CD4-positive, alpha-beta T cell treated with Interleukin-17A for 1 hour (primary cell): ENCODE results near the gene SCP2D1.

Source experiments
- DNase-seq: peaks from one replicate; pipeline ENCODE4 v3.0.0-alpha.2; 2020

Gene SCP2D1

DNA sequence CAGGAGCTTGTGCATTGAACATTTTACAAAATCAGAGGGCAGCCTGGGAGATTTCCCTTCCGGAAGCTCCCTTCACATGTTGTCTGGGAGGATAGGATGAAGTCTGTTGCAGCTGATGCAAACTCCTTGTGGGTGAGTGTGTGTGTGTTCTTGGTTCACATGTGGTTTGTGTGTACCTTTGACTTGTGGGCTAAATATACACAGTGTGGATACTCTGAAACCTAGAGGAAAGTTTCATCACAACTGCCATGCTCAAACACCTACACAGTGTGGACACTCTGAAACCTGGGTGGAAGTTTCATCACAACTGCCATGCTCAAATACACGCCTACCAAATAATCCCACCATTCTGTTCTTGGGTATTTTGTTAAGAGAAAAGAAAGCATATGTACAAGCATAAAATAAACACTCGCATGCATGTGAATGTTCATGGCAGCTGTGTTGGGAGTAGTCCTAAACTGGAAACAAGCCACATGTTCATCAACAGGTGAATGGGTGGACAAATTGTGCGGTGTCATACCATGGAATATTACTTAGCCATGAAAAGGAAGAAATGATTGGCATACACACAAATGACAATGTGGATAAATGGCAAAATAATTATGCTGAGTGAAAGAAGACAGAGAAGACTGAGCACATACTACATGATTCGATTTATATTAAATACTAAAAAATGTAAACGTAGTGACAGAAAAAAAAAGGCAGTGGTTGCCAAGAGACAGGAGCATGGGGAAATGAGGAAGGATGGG is 1.8 kb downstream of the SCP2D1 start:
- no peak for DNase-seq

DNA sequence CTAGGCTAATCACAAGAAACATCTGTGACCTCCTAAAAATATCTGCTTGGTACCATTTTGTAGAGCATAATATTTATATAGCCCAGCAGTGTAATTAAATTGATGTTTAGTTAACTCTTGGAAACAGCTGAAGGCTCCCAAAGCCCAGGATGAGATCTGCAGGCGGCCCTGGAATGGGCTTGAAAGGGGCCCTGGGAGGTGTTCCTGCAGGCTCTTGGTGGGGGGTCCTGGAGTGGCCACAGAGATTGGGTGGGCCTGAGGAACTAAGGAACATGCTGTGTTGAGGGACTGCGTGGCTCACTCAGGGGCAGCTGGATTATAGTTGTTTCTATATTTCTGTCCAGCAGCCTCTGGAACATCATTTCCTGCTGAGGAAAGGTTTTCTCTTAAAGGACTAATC is 9.2 kb downstream of the SCP2D1 start:
- no peak for DNase-seq

DNA sequence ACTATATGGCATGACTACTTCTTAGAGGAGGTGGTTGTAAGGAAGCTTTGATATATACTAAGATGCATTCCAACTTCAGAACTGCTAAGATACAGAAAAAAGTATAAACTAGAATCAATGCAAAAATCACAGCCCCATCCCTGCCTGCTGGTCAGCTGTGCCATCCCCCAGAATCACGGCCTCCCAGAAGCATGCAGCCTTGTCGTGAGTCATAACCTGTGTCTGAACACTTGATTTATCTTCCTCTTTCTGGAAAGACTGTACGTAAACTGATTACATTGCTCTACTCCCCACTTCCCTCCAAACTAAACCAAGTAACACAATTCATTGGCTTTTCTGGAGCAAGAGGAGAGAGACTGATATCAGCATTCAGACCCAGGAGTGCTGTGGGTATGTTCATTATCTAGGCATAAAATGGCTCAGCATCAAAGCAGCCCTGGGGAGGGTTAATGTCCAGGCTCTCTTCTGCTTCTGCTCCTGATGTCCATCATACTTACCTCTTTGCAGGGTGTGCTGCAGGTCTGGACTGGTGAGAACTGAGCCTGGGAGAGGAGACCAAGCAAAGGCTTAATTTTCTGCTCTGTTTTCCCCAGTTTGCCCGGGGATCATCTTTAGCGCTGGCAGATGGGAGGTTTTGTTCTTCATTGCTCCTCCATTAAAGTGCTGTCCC is 18.4 kb downstream of the SCP2D1 start:
- no peak for DNase-seq

DNA sequence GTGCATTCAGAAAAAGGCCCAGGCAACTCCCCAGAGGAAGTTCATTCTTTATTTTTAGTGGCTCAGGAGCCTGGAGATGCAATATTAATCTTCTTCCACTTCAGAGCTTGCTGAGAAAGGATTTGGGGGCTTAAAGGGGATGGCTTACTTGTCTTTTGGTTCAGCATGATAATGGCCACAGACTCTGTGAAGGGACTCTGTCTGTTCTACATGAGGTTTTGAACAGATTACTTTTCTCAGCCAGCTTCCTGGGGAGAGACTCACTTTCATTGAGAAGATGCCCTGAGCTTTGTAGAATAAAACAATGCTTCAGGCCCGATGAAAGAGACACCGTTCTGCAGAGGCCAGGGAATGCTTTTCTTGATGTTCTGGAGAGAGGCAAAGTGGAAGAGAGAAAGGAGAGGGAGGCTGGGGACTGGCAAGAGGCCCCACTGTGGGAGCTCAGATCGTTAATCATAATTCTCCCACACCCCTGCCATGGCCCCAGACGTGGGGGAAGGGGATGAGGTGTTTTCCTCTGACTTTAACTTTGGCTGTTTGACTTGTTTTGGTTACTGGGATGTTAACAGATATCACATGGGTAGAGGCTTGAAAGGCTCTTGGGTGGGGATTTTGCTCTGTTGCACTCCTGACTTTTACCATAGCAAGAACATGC is 19.1 kb downstream of the SCP2D1 start:
- no peak for DNase-seq

DNA sequence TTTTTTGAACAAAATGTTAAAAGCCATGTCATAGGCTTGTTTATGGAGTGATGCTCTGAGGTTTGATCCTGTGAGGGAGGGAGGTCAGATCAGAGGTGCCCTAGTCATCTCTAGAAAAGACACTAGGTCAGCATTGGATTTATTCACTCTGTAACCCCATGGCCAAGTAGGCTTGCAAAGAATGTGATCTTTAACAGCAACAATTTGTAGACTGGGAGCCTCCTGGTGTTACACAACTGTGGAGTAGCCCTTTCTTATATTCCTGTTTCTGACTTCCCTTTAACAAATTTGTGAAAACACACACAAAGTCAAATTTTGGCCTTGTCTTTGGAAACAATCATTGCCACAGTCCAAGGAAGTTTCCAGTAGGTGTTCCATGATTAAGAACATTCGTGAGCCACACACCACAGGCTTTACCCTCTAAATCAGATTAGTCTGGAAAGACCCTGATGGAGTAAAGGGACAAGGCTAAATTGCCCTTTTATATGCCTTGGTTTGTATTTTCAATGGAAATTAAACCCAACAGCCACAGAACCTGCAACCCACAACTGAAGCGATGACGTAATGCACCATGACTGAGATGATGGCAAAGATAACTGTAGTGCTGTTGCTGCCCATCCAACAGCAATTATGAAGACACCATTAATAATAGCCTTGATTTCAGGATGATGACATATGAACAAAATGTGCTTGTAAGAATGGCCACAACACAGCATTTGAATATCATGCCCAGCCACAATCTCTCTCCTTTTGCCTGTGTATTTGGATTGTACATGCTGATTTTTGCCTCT is 22.1 kb downstream of the SCP2D1 start:
- DNase-seq = no peak

DNA sequence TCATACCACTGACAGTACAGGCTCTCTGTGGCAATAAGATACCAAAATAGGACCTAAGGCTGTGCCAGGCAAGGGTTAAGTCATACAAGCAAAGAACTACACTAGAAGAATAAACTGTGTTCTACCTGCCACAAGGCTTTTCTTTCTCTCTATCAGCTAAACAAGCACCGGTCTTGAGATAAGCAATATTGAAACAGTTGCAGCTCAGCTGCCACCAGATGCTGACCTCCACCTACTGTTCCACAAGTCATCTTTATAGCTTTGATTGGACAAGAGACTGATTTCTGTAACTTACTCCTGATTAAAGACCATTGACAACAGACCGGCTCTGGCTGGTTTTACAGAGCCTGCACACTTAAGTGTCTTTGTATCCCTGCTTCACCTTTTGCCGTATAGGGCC is 24.1 kb downstream of the SCP2D1 start:
- no peak for DNase-seq

DNA sequence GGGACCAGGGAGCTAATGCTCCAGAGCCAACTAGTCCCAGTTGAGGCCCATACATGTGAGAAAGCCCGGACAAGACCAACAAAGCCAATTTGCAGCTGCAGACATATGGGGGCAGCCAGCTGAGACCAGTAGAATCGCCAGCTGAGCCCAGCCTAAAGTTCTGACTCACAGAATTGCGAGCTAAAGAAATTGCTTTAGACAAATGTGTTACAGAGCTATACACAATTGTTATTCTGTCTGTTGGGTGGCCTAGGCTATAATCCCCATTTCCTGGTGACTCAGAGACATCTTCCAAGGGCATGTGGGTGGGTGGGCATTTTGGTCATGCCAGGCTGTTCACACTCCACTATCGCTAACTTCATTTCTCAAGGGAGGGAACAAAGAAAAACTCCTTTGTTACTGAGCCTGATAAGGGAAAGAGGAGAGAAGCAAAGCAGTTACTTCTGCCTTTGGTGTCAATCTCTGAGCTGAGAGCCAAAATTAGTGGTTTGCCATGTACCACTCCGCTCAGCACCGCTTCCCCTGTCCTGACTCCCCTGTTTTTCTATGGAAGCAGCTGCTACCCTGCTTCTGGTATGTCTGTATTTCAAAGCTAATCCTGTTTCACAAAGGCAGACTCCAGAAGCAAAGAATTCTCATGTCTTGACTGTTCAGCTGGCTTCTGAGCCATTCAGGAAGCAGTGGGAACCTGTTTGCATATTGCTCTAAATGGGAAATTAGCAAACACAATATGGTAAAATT is 26.1 kb downstream of the SCP2D1 start:
- no peak for DNase-seq

DNA sequence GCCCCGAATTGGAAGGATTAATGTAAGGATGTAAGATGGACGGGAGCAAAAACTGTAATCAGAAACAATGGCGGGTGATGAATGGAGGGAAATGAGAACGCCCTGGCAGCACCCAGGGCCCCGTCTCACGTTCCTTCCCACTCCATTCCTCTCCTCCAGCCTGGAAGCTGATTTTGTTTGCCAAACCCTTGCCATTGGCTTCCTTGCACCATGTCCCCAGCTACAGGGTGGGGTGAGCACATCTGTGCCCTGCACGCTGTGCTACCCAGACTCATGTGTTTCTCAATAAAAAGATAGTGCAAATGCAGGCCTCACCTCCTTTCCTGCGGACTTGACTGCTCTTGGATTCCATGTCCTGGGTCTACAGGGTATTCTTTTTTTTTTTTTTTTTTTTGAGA is 26.7 kb downstream of the SCP2D1 start:
- no peak for DNase-seq

DNA sequence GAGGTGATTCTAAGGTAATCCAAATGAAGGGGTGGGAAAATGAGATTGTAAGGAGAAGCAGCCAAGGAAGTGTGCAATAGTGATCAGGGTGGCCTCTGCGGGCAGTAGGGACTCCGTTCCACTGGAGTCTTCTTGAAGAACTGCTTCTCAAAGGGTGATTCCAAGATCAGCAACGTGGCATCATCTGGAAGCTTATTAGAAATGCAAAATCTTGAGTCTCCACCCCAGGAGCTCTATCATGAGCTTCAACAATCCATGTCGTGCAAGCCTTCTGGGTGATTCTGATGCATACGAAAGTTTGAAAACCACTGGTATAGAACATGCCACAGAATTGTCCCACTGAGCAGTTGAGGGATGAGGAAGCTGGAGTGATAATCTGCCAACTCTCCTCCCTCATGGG is 31.4 kb downstream of the SCP2D1 start:
- no peak for DNase-seq

DNA sequence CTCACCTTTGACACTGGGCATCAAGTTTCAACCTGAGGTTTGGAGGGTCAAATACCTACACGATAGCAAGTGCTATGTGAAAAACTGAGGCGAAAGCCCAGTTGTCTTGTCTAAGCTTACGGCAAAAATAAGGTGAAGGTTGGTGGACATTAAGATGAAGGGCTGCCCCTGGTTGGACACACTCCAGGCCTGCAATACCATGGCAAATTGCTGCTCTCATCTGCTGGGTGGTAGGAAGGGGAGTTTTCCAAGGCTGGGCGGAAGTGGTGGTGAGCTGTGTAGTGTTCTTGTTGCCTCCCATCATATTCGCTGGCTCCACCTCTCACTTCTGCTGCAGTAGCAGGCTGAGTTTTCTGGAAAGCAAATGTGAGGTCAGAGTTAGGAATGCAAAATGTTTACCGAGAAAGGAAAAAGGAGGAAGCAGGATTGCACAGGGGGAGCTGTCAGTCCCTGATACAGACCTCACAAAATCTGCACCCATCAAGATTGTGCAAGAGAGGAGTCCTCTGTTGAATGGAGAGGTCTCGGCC is 33.7 kb downstream of the SCP2D1 start:
- DNase-seq = no peak

DNA sequence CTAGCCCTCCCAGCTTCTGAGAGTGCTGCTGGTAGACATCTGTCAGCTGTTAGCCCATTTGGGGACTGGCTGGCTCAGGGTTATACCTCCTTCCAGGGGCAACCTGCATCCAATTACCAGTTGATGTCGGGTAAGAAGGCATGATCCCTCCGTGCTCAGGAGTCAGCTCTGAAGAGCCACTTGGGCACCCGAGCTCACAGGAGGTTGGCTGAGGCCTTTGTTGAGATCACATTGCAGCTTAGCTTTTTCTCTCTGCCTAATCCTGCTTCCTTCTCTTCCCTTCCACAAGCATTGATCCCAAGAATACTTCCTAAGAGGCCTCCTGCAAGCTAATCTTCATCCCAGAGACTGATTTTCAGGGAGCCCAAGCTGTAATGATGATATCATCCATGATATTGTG is 35.5 kb downstream of the SCP2D1 start:
- no peak for DNase-seq

DNA sequence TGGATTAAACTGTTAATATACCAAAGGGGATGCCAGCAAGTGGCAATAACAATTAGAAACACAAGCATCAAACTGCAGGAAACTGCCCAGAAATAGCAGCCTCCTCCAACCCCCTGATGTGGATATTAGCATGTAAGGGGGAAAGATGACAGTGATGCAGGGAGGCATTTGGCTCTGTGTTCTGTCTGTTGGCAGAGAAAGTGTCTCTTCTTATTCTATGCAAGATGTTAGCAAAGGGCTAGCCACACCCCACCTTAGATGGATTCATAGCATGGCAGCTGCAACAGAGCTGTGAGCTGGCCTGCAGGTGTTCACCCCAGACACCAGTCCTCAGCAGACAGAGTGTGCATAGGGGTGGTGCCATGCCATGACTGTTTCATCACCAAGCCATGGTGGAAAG is 38.0 kb downstream of the SCP2D1 start:
- DNase-seq = no peak

DNA sequence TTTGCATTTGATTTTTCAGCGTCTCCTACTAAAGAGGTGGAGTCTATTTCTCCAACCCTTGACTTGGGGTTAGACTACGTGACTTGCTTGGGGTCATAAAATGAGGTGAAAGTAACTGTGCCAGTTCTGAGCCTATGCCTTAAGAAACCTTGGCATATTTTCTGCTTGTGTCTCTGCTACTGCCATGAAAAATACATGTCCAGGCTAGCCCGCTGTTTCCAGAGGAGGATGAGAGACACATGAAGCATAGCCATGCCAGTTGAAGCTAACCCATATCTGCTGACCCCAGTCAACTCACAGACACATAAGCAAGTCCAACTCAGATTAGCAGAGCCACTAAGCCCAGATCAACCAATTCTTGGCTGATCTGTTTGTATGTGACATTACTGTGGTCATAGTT is 38.7 kb downstream of the SCP2D1 start:
- no peak for DNase-seq

DNA sequence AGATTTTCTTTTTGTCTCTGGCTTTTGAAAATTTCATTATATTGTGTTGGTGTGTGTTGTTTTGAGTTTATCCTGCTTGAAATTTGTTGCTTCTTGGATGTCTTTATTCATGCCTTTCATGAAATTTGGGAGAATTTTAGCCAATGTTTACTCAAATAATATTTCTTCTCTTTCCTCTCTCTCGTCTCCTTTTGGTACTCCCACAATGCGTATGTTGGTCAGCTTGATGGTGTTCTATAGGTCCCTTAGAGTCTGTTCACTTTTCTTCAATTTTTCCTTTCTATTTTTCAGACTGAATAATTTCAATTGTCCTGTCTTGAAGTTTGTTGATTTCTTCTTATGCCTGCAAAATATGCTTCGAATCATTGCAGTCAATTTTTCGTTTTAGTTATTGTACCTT is 39.6 kb downstream of the SCP2D1 start:
- no peak for DNase-seq

DNA sequence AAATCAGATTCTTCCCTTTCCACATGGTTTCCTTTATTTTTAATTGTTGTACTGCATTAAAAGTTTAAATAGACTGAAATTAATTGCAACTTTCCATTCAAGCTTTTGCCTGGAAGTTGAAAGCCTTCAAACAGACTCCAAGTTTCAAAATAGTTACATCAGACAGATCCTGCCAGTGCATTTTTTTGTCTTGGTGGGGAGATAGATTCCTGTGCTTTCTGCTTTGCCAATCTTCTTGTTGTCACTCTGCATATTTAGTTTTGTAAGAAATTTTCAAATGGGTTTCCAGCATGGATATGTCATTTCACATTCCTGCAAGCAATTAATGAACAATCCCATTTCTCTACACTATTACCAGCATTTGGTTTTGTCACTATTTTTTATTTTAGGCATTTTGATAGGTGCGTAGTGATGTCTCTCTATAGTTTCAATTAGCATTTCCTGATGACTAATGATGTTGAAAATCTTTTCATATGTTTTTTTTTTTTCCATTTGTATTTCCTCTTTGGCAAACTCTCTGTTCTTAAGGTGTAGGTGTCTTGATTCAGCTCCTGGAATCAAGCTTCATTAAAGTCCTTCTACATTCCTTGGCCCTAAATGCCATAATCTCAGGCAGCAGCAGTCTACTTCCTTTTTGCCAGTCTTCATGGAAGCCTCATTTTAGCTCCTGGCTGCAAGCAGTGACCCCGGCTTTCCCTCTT is 40.5 kb downstream of the SCP2D1 start:
- no peak for DNase-seq

DNA sequence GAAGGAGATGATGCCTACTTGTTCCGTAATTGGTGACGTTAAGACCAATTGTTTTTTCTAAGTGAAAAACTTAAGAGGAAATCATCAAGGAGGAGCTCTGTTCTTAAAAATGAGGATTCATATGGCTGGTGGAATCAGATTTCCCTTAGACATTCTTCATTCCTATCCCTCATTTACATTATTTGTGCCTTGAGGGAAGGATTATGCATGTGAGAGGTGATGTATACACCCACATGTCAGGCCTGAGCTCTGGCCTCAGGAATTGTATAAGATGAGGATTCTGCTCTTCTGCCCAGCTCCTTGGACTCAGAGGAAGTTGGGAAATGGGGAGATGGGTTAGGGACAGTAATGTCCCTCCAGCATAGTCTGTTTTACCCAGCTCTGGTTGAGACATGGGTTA is 42.3 kb downstream of the SCP2D1 start:
- no peak for DNase-seq

DNA sequence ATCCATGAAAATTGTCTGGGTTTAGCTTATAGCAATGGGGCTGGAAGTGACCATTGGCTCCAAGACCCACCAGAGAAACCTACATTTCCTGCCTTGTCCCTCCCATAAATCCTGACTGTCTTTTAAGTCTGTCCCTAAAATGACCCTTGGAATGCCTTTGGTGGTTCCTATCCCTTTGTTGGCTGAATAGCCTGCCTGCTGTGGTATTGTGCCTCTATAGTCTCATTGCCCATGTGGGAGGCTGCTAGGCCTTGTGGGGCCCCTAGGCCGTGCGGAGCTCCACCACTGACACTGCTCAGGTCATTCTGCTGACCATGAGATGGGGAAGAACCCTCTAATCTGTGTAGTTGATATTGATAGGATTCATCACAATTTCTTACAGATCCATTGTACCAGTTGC is 43.3 kb downstream of the SCP2D1 start:
- DNase-seq = no peak

DNA sequence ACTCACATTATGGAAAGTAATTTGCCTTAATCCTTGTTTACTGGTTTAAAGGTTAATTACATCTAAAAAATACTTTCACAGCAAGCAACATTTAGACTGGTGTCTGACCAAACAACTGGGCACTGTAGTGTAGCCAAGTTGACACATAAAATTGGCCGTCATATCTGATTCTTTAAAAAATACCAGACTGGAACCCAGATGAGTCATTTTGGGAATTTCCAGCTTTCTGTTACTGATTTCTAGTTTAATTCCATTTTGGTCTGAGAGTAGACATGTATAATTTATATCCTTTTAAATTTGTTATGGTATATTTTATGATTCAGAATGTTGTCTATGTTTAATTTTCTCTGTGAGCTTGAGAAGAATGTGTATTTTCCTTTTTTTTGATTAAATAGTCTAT is 44.1 kb downstream of the SCP2D1 start:
- DNase-seq = no peak

DNA sequence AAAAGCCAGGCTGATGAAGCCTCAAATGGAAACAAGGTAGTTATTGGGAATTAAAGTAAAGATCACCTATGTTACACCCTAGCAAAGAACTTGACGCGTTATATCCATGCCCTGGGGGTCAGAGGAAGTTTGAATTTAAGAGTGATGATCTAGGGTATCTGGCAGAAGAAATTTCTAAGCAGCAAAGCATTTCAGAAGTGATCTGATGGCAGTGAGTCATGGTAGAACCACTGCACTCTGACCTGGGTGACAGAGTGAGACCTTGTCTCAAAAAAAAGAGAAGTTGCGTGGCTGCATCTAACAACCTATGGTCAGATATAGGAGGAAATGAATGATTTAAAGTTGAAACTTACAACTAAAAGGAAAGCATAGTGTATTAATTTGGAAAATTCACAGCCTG is 45.2 kb downstream of the SCP2D1 start:
- no peak for DNase-seq
